Transverse colon (tissue), 4 donors: Measurements from ENCODE around the gene PPFIBP2. TPM values are rescaled to one million over a fixed set of nuclear protein-coding genes. Genes with fewer than 3 reads are reported as not detected.

ENCODE experiments used
- DNase-seq: peaks from one replicate; pipeline ENCODE4 v3.0.0-alpha.2; 2019
- H3K27ac ChIP-seq, 4 donors: fragments of 200-600 bp; sonication (generic); 2 replicates each; pipeline ENCODE4 v1.5.1; 2016 to 2018; ENCODE audit warnings: inconsistent platforms in 4 of 4
- H3K27me3 ChIP-seq: fragments of 200-600 bp; sonication (generic); 2 replicates; pipeline ENCODE4 v1.5.1; 2017; ENCODE audit warnings: inconsistent platforms
- H3K36me3 ChIP-seq, 4 donors: fragments of 200-600 bp; sonication (generic); 2 replicates each; pipeline ENCODE4 v1.5.1; 2017 to 2019; ENCODE audit warnings: inconsistent platforms in 4 of 4
- H3K4me1 ChIP-seq, 4 donors: fragments of 200-600 bp; sonication (generic); 2 replicates each; pipeline ENCODE4 v1.5.1; 2017 to 2020; ENCODE audit warnings: inconsistent platforms in 4 of 4
- H3K4me3 ChIP-seq, 4 donors: fragments of 200-600 bp; sonication (generic); 1 replicate in 1 of 4; 2 replicates in 3 of 4; pipeline versions ENCODE4 v1.5.1 to v1.6.1; 2017 to 2019; ENCODE audit warnings: inconsistent platforms in 4 of 4
- H3K9me3 ChIP-seq, 2 donors: fragments of 200-600 bp; sonication (generic); 2 replicates each; pipeline ENCODE4 v1.5.1; 2017 to 2019; ENCODE audit warnings: inconsistent platforms in 2 of 2
- EP300 ChIP-seq: sonication (generic); formaldehyde crosslinking; IDR thresholded peaks from one replicate; pipeline ENCODE4 v1.6.1; 2017; ENCODE audit warnings: antibody characterized with exemption, low read depth
- POLR2A ChIP-seq: fragments of 450-650 bp; IDR thresholded peaks from one replicate; pipeline ENCODE4 v1.6.1; 2016; ENCODE audit warnings: antibody characterized with exemption, mild to moderate bottlenecking, moderate library complexity
- POLR2AphosphoS5 ChIP-seq, 3 donors: sonication (generic); formaldehyde crosslinking; IDR thresholded peaks; one replicate each; pipeline ENCODE4 v1.6.1; 2016; ENCODE audit warnings: antibody characterized with exemption in 3 of 3
- WGBS, 2 donors: methylation state at CpG; one replicate each; pipeline ENCODE4 v1.1.5; 2018; ENCODE audit warnings: low coverage in 1 of 2; 5-methylcytosine and 5-hydroxymethylcytosine counted together
- in situ Hi-C, 4 donors: fragments of 200-750 bp; cut with MboI; loops; one replicate each; pipeline versions ENCODE4 v1.15.0 to v1.15.1; 2017; ENCODE audit warnings: low sequenced_read_pairs in 3 of 4, low pct_ligation_motif_present in 1 of 4, low pct_unique_long_range_greater_than_20kb in 1 of 4
- intact Hi-C: fragments of 100-400 bp; cut with DNase I; formaldehyde crosslinking; loops from one replicate; pipeline ENCODE4 v1.15.1; 2023; ENCODE audit warnings: low total_unique reads
- total RNA-seq, 4 donors: library from RNA; depleted of rRNA; stranded (reverse); fragments of >200 nt; gene quantifications; one replicate each; pipeline ENCODE4 v1.1.0, GENCODE V29; 2016
- TF ChIP-seq, protein P1 (sequence below), 5 experiments: fragments of 200-600 bp in 3 of 5; fragments of 450-650 bp in 2 of 5; sonication (generic) in 3 of 5; IDR thresholded peaks; 1 replicate in 2 of 5; 2 replicates in 3 of 5; pipeline ENCODE4 v1.5.1; 2016 to 2017; ENCODE audit warnings: antibody characterized with exemption in 5 of 5, inconsistent platforms in 3 of 5, mild to moderate bottlenecking in 2 of 5, moderate library complexity in 1 of 5

PPFIBP2 gene
- total RNA-seq, 4 donors from 2014 or later: 36.0 to 257 (median 83.3) TPM

DNA sequence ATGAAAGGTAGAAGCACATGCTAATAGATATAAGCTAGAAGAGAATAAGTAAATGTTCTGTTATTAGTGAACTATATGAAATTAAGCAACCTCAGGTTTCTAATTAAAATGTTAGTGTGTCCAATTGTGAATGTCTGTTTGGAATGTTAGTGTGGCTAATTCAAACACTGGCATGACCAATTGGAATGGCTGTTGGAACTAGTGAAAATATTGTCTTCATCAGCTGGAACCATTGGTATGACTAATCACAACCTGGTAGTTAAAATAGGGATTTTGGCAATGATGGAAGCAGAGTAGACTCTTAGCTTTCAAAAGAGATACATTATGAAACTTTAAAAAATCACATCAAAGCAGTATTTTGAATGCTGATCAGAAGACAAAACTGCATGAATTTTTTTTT is 92.7 kb downstream of the PPFIBP2 start:
- peak overlapping the region; percentile 74 to 85 (median 82) for H3K27ac ChIP-seq
- H3K27me3 ChIP-seq: no peaks in the 10 kb centered on the region
- peaks cover 0 to 10% (median 3%) of the 10 kb centered on the region in 4 donors for H3K36me3 ChIP-seq
- H3K9me3 ChIP-seq: no peaks in the 10 kb centered on the region
- intact Hi-C loops (no loop called here), in situ Hi-C loops (no loop called here)
- peak overlapping the region in 2 of 4 donors; percentile 1 to 37 for H3K4me3 ChIP-seq
- peaks cover 0 to 47% (median 24%) of the 10 kb centered on the region in 4 donors for H3K4me1 ChIP-seq
- TF ChIP-seq, protein P1, sequence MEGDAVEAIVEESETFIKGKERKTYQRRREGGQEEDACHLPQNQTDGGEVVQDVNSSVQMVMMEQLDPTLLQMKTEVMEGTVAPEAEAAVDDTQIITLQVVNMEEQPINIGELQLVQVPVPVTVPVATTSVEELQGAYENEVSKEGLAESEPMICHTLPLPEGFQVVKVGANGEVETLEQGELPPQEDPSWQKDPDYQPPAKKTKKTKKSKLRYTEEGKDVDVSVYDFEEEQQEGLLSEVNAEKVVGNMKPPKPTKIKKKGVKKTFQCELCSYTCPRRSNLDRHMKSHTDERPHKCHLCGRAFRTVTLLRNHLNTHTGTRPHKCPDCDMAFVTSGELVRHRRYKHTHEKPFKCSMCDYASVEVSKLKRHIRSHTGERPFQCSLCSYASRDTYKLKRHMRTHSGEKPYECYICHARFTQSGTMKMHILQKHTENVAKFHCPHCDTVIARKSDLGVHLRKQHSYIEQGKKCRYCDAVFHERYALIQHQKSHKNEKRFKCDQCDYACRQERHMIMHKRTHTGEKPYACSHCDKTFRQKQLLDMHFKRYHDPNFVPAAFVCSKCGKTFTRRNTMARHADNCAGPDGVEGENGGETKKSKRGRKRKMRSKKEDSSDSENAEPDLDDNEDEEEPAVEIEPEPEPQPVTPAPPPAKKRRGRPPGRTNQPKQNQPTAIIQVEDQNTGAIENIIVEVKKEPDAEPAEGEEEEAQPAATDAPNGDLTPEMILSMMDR (IDR thresholded peaks at IDR 0.05): no peak
- TF ChIP-seq POLR2AphosphoS5 (IDR thresholded peaks at IDR 0.05) (no peak), EP300 (no peak), POLR2A (no peak)
- DNase-seq: no peak

DNA sequence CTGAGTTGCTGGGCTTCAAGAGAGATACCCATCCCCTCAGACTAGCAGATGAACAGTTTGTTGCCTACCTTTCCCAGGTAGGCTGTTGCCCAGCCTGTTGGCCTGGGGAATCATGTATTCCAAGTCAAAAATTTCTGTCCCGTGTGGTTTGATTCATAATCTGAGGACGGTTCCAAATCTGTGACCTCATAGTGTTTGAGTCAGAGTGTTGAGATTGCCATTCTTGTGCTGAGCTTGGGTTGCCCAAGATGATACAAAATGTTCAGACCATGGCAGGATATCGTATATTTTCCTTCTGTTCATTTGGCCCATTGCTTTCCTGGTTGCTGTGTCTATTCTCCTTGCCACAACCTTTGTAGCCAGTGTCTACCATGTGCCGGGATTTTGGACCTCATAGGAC is 95.2 kb downstream of the PPFIBP2 start:
- H3K4me1 ChIP-seq: peaks cover 0 to 57% (median 25%) of the 10 kb centered on the region in 4 donors
- H3K4me3 ChIP-seq: no peak overlapping the region
- in situ Hi-C loops: no loop called here
- H3K27ac ChIP-seq: no peak overlapping the region
- no peaks in the 10 kb centered on the region for H3K9me3 ChIP-seq
- H3K36me3 ChIP-seq: peaks cover 0 to 10% (median 3%) of the 10 kb centered on the region in 4 donors
- 86 to 88% methylated on average over 3 to 4 of the region's 4 CpGs for WGBS, 2 donors
- no peaks in the 10 kb centered on the region for H3K27me3 ChIP-seq
- intact Hi-C loops: no loop called here
- TF ChIP-seq EP300: no peak
- TF ChIP-seq, protein P1 (IDR thresholded peaks at IDR 0.05): no peak
- TF ChIP-seq POLR2AphosphoS5 (IDR thresholded peaks at IDR 0.05): no peak
- TF ChIP-seq POLR2A: no peak
- no peak for DNase-seq

DNA sequence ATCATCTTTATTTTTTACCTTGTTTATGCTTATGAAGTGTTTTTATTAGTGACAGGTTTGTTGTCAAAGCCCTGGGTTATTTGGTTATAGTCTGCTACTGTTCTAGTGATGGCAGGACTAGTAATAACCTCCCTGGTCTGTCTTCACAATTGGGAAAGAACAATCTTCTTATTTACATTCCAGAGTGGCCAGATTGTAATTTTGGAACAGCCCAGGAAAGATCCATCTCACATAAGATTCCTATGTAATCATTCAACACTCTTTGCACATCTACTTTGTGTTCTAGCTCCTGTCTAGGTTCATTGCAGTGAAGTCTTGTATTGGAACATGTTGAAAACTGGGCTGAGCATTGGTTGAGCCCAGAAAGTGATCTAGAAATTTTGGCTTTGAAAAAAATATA is 95.7 kb downstream of the PPFIBP2 start:
- intact Hi-C loops (no loop called here), in situ Hi-C loops (no loop called here)
- no peak for TF ChIP-seq EP300
- no peak for TF ChIP-seq POLR2AphosphoS5 (IDR thresholded peaks at IDR 0.05)
- peaks cover 0 to 10% (median 3%) of the 10 kb centered on the region in 4 donors for H3K36me3 ChIP-seq
- no peaks in the 10 kb centered on the region for H3K9me3 ChIP-seq
- H3K27ac ChIP-seq: no peak overlapping the region
- no peak for DNase-seq
- peaks cover 0 to 61% (median 24%) of the 10 kb centered on the region in 4 donors for H3K4me1 ChIP-seq
- no peak overlapping the region for H3K4me3 ChIP-seq
- H3K27me3 ChIP-seq: no peaks in the 10 kb centered on the region

DNA sequence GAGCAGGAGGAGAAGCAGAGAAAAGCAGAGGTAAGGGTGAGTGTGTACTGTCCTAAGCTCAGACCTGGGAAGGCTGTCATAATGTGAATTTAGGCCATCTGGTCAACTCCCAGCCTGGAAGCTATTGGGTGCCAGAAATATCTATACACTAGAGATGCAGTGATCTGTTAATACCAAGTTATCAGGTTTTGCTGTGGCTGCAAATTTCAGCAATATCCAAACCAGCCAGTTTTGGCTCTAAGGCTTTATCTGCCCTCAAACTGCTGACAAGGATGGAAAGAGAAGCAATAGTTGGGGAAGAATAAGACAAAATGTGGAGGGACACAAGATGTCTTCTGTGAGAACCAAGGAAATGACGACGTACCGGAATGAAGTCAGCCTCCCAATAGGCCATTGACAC is 96.6 kb downstream of the PPFIBP2 start:
- 99% methylated on average over 3 of the region's 3 CpGs; no CpG with 5 or more reads in 1 of the 2 donors for WGBS, 2 donors
- peaks cover 0 to 57% (median 16%) of the 10 kb centered on the region in 4 donors for H3K4me1 ChIP-seq

More for the DNA sequence above, 96.6 kb downstream of the PPFIBP2 start:
- TF ChIP-seq POLR2A (no peak), POLR2AphosphoS5 (IDR thresholded peaks at IDR 0.05) (no peak), EP300 (no peak)
- TF ChIP-seq, protein P1 (IDR thresholded peaks at IDR 0.05): no peak
- H3K9me3 ChIP-seq: no peaks in the 10 kb centered on the region
- in situ Hi-C loops: no loop called here
- no peak for DNase-seq
- H3K4me3 ChIP-seq: no peak overlapping the region
- no peak overlapping the region for H3K27ac ChIP-seq
- intact Hi-C loops: no loop called here
- no peaks in the 10 kb centered on the region for H3K27me3 ChIP-seq
- peaks cover 0 to 10% (median 3%) of the 10 kb centered on the region in 4 donors for H3K36me3 ChIP-seq
